Thyroid gland (tissue), 4 donors: Measurements from ENCODE around the gene IQSEC1. TPM values are rescaled to one million over a fixed set of nuclear protein-coding genes. Genes with fewer than 3 reads are reported as not detected.

Experiments
- DNase-seq, 2 donors: peaks; one replicate each; pipeline ENCODE4 v3.0.0-alpha.2; 2019
- H3K27ac ChIP-seq, 3 donors: fragments of 200-600 bp; sonication (generic); 1 replicate in 2 of 3; 2 replicates in 1 of 3; pipeline ENCODE4 v1.5.1; 2016 to 2019; ENCODE audit warnings: mild to moderate bottlenecking in 1 of 3, moderate library complexity in 1 of 3
- H3K27me3 ChIP-seq: fragments of 200-600 bp; sonication (generic); one replicate; pipeline ENCODE4 v1.5.1; 2019
- H3K36me3 ChIP-seq, 2 donors: fragments of 200-600 bp; sonication (generic); one replicate each; pipeline ENCODE4 v1.5.1; 2016 to 2019
- H3K4me1 ChIP-seq, 2 donors: fragments of 200-600 bp; sonication (generic); one replicate each; pipeline ENCODE4 v1.5.1; 2017 to 2019
- H3K4me3 ChIP-seq, 3 donors: fragments of 200-600 bp; sonication (generic); replicated peaks in 1 of 3; 1 replicate in 2 of 3; 2 replicates in 1 of 3; pipeline ENCODE4 v1.5.1; 2016; ENCODE audit warnings: mild to moderate bottlenecking in 1 of 3
- H3K9me3 ChIP-seq: fragments of 200-600 bp; sonication (generic); one replicate; pipeline ENCODE4 v1.5.1; 2017
- POLR2A ChIP-seq, 2 donors: fragments of 450-650 bp; IDR thresholded peaks; one replicate each; pipeline ENCODE4 v1.6.1; 2017; ENCODE audit warnings: antibody characterized with exemption in 2 of 2, mild to moderate bottlenecking in 2 of 2, moderate library complexity in 1 of 2
- WGBS, 2 donors: methylation state at CpG; one replicate each; pipeline ENCODE4 v1.1.5; 2017; 5-methylcytosine and 5-hydroxymethylcytosine counted together
- intact Hi-C: fragments of 100-400 bp; cut with DNase I; formaldehyde crosslinking; loops from one replicate; pipeline ENCODE4 v1.15.1; 2023
- total RNA-seq, 4 donors: library from RNA; depleted of rRNA; stranded (reverse); fragments of >200 nt; gene quantifications; one replicate each; pipeline ENCODE4 v1.2.3, GENCODE V29; 2016
- TF ChIP-seq, protein P1 (sequence below), 6 experiments: fragments of 200-600 bp in 3 of 6; fragments of 450-650 bp in 3 of 6; sonication (generic) in 3 of 6; IDR thresholded peaks; one replicate each; pipeline ENCODE4 v1.5.1; 2016 to 2019; ENCODE audit warnings: antibody characterized with exemption in 6 of 6, mild to moderate bottlenecking in 2 of 6, inconsistent platforms in 1 of 6, moderate library complexity in 1 of 6

Gene IQSEC1
- total RNA-seq, 4 donors from 2014 or later: 37.1 to 48.3 (median 38.9) TPM

DNA sequence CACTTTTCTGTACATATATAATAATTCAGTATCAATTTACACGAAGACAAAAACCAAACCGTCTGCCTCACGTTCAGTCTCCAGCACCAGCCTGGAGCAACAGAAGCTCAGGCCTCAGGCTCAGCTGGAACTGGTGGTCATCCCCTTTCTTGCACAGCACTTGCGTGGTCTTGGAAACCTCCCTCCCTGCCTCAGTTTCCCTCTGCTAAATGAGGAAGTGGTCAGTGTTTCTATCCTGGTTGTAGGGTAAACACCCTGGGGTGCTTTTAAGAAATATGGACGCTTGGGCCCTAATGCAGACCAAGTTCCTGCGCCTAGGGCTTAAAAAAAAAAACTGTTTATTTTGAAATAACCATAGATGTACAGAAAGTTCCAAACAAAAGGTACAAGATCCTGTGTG is 21.6 kb downstream of the IQSEC1 start:
- 83% methylated on average over 6 of the region's 6 CpGs for WGBS, 2 donors
- no peaks in the 10 kb centered on the region for H3K27me3 ChIP-seq
- H3K27ac ChIP-seq: no peak overlapping the region
- H3K36me3 ChIP-seq: no peaks in the 10 kb centered on the region
- no peaks in the 10 kb centered on the region for H3K9me3 ChIP-seq
- DNase-seq: no peak
- intact Hi-C loops: no loop called here
- no peak for TF ChIP-seq POLR2A (IDR thresholded peaks at IDR 0.05)
- TF ChIP-seq, protein P1, sequence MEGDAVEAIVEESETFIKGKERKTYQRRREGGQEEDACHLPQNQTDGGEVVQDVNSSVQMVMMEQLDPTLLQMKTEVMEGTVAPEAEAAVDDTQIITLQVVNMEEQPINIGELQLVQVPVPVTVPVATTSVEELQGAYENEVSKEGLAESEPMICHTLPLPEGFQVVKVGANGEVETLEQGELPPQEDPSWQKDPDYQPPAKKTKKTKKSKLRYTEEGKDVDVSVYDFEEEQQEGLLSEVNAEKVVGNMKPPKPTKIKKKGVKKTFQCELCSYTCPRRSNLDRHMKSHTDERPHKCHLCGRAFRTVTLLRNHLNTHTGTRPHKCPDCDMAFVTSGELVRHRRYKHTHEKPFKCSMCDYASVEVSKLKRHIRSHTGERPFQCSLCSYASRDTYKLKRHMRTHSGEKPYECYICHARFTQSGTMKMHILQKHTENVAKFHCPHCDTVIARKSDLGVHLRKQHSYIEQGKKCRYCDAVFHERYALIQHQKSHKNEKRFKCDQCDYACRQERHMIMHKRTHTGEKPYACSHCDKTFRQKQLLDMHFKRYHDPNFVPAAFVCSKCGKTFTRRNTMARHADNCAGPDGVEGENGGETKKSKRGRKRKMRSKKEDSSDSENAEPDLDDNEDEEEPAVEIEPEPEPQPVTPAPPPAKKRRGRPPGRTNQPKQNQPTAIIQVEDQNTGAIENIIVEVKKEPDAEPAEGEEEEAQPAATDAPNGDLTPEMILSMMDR (IDR thresholded peaks at IDR 0.05): no peak
- H3K4me1 ChIP-seq: peaks cover 0 to 5% of the 10 kb centered on the region in 2 donors
- no peak overlapping the region for H3K4me3 ChIP-seq

- H3K27me3 ChIP-seq: no peaks in the 10 kb centered on the region
- H3K4me1 ChIP-seq: peaks cover 0 to 5% of the 10 kb centered on the region in 2 donors
- TF ChIP-seq, protein P1 (IDR thresholded peaks at IDR 0.05): no peak
- TF ChIP-seq POLR2A (IDR thresholded peaks at IDR 0.05): no peak
- DNase-seq: peak; percentile 54 to 68
- H3K36me3 ChIP-seq: no peaks in the 10 kb centered on the region
- H3K27ac ChIP-seq: no peak overlapping the region
- H3K9me3 ChIP-seq: no peaks in the 10 kb centered on the region
- no peak overlapping the region for H3K4me3 ChIP-seq
- intact Hi-C loops: no loop called here
- WGBS, 2 donors: 30 to 51% methylated on average over 2 of the region's 2 CpGs
Measured at GRCh38 chr3:13051066-13051465, 22.2 kb downstream of the IQSEC1 start.

GRCh38 chr3:13050446-13050845 is 22.8 kb downstream of the IQSEC1 start:
- peaks cover 0 to 5% of the 10 kb centered on the region in 2 donors for H3K4me1 ChIP-seq
- no peaks in the 10 kb centered on the region for H3K27me3 ChIP-seq
- TF ChIP-seq POLR2A (IDR thresholded peaks at IDR 0.05): no peak
- TF ChIP-seq, protein P1 (IDR thresholded peaks at IDR 0.05): no peak
- no peaks in the 10 kb centered on the region for H3K9me3 ChIP-seq
- H3K27ac ChIP-seq: no peak overlapping the region
- no peak for DNase-seq
- no peaks in the 10 kb centered on the region for H3K36me3 ChIP-seq
- H3K4me3 ChIP-seq: no peak overlapping the region
- 90 to 93% methylated on average over 3 of the region's 3 CpGs for WGBS, 2 donors
- intact Hi-C loops: no loop called here

DNA sequence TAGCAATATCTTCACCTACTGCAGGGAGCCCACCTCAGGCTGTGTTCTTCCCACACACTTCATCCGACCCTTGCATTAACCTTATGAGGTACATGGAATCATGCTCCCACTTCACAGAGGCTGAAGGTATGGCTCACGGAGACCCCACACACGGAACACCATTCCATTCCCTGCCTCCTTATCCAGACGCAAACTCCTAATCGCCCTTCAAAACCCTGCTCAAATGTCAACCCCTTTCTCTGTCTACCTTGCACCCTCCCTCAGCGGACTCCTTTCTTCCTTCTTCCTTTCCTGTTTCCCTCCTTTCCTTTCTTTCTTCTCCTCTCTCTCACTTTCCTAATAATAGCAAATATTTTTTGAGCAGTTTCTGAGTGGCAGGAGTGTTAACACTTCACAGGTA is 23.8 kb downstream of the IQSEC1 start:
- H3K36me3 ChIP-seq: no peaks in the 10 kb centered on the region
- H3K9me3 ChIP-seq: no peaks in the 10 kb centered on the region
- H3K27ac ChIP-seq: no peak overlapping the region
- peaks cover 0 to 5% of the 10 kb centered on the region in 2 donors for H3K4me1 ChIP-seq
- no peak for TF ChIP-seq POLR2A (IDR thresholded peaks at IDR 0.05)
- TF ChIP-seq, protein P1 (IDR thresholded peaks at IDR 0.05): no peak
- H3K4me3 ChIP-seq: no peak overlapping the region
- H3K27me3 ChIP-seq: no peaks in the 10 kb centered on the region
- intact Hi-C loops: no loop called here
- 97 to 98% methylated on average over 6 of the region's 6 CpGs for WGBS, 2 donors
- DNase-seq: no peak

DNA sequence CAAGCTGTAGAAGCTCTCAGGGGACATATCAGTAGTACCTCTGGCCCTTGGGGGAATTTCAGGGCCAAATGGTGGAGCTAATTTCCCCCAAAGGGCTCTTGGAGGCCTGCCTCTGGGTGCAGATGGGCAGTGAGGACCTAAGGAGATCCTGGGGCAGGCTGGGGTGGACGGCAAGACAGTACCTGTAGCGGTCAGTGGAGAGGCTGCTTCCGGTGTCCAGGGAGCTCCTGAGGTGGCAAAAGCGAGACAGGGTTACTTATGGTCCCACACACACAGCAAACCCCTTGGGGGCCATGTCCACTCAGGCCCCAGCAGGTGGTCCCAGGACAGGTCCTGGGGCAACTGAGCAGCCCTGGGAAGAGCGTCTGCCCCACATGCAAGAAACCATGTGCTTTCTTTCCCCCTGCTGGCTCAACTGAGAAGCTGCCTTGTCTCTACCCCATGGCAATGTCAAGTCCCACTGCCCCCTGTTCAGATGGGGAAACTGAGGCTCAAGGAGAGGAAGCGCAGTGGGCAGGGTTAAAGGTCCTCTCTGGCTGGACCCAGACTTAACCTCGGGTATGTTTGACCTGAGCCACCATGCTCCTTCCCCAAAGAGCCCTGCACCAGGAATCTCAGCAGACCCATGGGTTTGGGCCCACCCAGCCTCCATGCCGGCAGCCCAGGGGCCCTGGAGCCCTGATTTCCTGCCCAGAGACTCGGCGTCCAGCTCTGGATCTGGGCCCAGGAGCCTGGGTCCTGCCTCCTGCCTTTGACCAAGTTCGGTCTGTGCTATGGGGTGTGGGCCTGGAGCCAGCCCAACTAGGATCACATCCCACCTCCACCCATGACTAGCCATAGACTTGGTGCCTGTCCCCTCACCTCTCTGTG is 25.7 kb downstream of the IQSEC1 start:
- Histone ChIP-seq H3K27ac (no peak overlapping the region), H3K36me3 (no peaks in the 10 kb centered on the region), H3K4me1 (peaks cover 0 to 5% of the 10 kb centered on the region in 2 donors), H3K27me3 (no peaks in the 10 kb centered on the region), H3K4me3 (no peak overlapping the region), H3K9me3 (no peaks in the 10 kb centered on the region)
- 79 to 89% methylated on average over 11 of the region's 11 CpGs for WGBS, 2 donors
- no peak for TF ChIP-seq POLR2A (IDR thresholded peaks at IDR 0.05)
- TF ChIP-seq, protein P1 (IDR thresholded peaks at IDR 0.05): no peak
- no peak for DNase-seq
- intact Hi-C loops: no loop called here
